ENCODE results near the gene RHD. TPM values are rescaled to one million over a fixed set of nuclear protein-coding genes. Genes with fewer than 3 reads are reported as not detected.
"Not testable (repeated sequence)": the region's sequence is repeated elsewhere in the genome, so short reads cannot be mapped to it uniquely, and the experiment has no call there.

The RHD gene
- polyA plus RNA-seq, 1 of the 3 experiments (the other 2 are of a cell fraction) = not detected

DNA sequence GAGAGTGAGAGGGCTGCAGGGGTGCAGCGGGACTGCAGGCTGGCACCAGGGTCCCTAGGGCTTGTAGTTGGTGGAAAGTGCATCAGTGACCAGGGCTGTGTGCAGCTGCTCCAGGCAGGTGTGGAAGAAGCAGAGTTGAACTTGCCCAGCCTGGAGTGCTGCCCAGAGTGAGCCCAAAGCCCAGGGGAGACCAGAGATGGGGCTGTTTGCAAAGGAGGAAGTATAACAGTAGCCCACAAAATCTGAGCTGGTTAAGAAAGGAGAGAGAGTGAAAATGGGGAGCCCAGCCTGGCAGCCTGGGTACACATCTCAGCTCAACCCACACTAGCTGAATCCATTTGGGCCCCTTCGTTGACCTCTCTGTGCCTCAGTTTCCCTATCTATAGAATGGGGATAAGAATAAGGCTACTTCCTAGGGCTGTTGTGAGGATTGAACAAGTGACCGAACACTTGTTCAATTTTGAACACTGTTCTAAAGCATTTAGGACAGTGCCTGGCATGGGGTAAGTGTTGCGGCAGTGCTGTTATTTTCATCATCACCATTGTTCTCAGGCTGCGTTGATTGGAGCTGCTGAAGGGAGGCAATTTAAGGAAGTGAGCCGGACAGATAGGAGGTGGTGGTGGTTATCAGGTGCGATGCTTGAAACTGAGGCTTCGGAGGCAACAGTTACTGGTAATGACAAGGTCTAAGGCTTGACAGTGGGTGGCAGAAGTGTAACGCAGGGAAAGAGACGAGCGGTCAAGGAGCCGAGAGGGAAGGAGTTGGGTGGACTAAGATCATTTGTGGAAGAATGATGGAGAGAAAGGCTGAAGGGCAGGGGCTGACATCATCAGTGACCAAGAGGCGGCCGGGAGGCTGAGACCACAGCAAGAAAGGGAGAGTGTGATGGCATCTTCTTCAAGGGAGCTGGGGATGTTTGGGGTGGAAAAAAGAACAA, 22.8 kb downstream of the RHD start:
- H4K20me1 ChIP-seq (ENCODE audit: insufficient read depth); H3K4me2 ChIP-seq; H3K9ac ChIP-seq; H3K9me2 ChIP-seq; H3K4me1 ChIP-seq (ENCODE audit: control insufficient read depth in 1 of 2, insufficient read depth in 2 of 2, low read depth in 1 of 2, low read length in 1 of 2); H3K27me3 ChIP-seq (ENCODE audit: insufficient read depth); DNase-seq; H3K36me3 ChIP-seq (replicated peaks in 1 of 2; ENCODE audit: control insufficient read depth in 1 of 2, insufficient read depth in 2 of 2, low read length in 1 of 2); H3F3A ChIP-seq (replicated peaks; ENCODE audit: insufficient read depth); H3K4me3 ChIP-seq (ENCODE audit: low read depth in 2 of 2, low read length in 1 of 2); H3K79me2 ChIP-seq (ENCODE audit: insufficient read depth); H2AFZ ChIP-seq (ENCODE audit: low read depth); POLR2A ChIA-PET; CTCF ChIA-PET; H3K27ac ChIP-seq (ENCODE audit: low read depth in 2 of 2, low read length in 1 of 2); H3K9me3 ChIP-seq: not testable (repeated sequence)
- 84% methylated on average over 3 of the region's 14 CpGs for WGBS (ENCODE audit: low lambda C conversion rate)

DNA sequence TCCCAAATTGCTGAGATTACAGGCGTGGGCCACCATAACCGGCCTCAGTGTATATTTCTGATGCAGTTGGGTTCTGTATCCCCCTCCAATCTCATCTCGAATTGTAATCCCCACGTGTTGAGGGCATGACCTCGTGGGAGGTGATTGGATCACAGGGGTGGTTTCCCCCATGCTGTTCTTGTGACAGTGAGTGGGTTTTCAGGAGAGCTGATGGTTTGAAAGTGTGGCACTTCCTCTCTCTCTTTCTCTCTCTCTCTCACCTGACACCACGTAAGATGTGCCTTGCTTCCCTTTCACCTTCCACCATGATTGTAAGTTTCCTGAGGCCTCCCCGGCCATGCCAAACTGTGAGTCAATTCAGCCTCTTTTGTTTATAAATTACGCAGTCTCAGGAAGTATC, 24.2 kb downstream of the RHD start:
- CTCF ChIA-PET; H3K79me2 ChIP-seq (ENCODE audit: insufficient read depth); POLR2A ChIA-PET; H3K4me1 ChIP-seq (ENCODE audit: control insufficient read depth in 1 of 2, insufficient read depth in 2 of 2, low read depth in 1 of 2, low read length in 1 of 2); DNase-seq; H3K9ac ChIP-seq; H3K9me2 ChIP-seq; H3K4me3 ChIP-seq (ENCODE audit: low read depth in 2 of 2, low read length in 1 of 2); H3F3A ChIP-seq (replicated peaks; ENCODE audit: insufficient read depth); H2AFZ ChIP-seq (ENCODE audit: low read depth); H3K27ac ChIP-seq (ENCODE audit: low read depth in 2 of 2, low read length in 1 of 2); H3K9me3 ChIP-seq; H3K36me3 ChIP-seq (replicated peaks in 1 of 2; ENCODE audit: control insufficient read depth in 1 of 2, insufficient read depth in 2 of 2, low read length in 1 of 2); H4K20me1 ChIP-seq (ENCODE audit: insufficient read depth); H3K4me2 ChIP-seq; H3K27me3 ChIP-seq (ENCODE audit: insufficient read depth): not testable (repeated sequence)
- WGBS (ENCODE audit: low lambda C conversion rate) = 100% methylated on average over 1 of the region's 8 CpGs

DNA sequence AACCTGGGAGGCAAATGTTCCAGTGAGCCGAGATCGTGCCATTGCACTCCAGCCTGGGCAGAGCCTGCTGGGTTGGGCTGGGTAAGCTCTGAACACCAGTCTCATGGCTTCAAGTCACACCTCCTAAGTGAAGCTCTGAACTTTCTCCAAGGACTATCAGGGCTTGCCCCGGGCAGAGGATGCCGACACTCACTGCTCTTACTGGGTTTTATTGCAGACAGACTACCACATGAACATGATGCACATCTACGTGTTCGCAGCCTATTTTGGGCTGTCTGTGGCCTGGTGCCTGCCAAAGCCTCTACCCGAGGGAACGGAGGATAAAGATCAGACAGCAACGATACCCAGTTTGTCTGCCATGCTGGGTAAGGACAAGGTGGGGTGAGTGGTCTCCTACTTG, 28.4 kb downstream of the RHD start:
- H3K79me2 ChIP-seq (ENCODE audit: insufficient read depth); POLR2A ChIA-PET; H3K9me2 ChIP-seq; H3K9ac ChIP-seq; H3K36me3 ChIP-seq (replicated peaks in 1 of 2; ENCODE audit: control insufficient read depth in 1 of 2, insufficient read depth in 2 of 2, low read length in 1 of 2); H4K20me1 ChIP-seq (ENCODE audit: insufficient read depth); H3K4me2 ChIP-seq; H3K9me3 ChIP-seq; H3K27ac ChIP-seq (ENCODE audit: low read depth in 2 of 2, low read length in 1 of 2); H3K4me3 ChIP-seq (ENCODE audit: low read depth in 2 of 2, low read length in 1 of 2); H3K4me1 ChIP-seq (ENCODE audit: control insufficient read depth in 1 of 2, insufficient read depth in 2 of 2, low read depth in 1 of 2, low read length in 1 of 2); H3K27me3 ChIP-seq (ENCODE audit: insufficient read depth); H3F3A ChIP-seq (replicated peaks; ENCODE audit: insufficient read depth); H2AFZ ChIP-seq (ENCODE audit: low read depth); CTCF ChIA-PET; DNase-seq: not testable (repeated sequence)
- no CpG with 5 or more reads among the region's 9 CpGs for WGBS (ENCODE audit: low lambda C conversion rate)

DNA sequence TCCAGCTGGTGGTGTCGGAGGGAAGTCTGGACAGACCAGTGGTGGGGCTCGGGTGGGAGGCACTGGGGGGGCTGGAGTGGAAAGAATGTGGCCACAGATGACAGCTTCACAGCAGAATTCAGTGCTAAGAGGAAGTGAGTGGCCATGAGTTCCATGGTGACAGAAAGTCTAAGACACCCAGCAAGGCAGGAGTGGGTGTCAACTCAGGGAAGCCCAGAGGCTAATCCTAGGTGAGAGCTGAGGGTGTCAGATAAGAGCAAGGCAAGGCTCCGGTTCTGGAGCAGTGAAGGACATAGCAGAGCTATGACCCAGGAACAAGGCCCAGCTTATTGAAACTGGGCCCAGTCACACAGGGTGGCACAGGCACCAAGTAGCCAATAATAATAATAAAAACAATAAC, 30.0 kb downstream of the RHD start:
- H3K36me3 ChIP-seq (replicated peaks in 1 of 2; ENCODE audit: control insufficient read depth in 1 of 2, insufficient read depth in 2 of 2, low read length in 1 of 2); POLR2A ChIA-PET; H3K4me3 ChIP-seq (ENCODE audit: low read depth in 2 of 2, low read length in 1 of 2); H3F3A ChIP-seq (replicated peaks; ENCODE audit: insufficient read depth); CTCF ChIA-PET; H3K27ac ChIP-seq (ENCODE audit: low read depth in 2 of 2, low read length in 1 of 2); H3K79me2 ChIP-seq (ENCODE audit: insufficient read depth); H3K4me2 ChIP-seq; H3K4me1 ChIP-seq (ENCODE audit: control insufficient read depth in 1 of 2, insufficient read depth in 2 of 2, low read depth in 1 of 2, low read length in 1 of 2); H4K20me1 ChIP-seq (ENCODE audit: insufficient read depth); H3K27me3 ChIP-seq (ENCODE audit: insufficient read depth); H3K9ac ChIP-seq; H3K9me3 ChIP-seq; DNase-seq; H3K9me2 ChIP-seq; H2AFZ ChIP-seq (ENCODE audit: low read depth): not testable (repeated sequence)
- WGBS (ENCODE audit: low lambda C conversion rate) = 95% methylated on average over 2 of the region's 3 CpGs

DNA sequence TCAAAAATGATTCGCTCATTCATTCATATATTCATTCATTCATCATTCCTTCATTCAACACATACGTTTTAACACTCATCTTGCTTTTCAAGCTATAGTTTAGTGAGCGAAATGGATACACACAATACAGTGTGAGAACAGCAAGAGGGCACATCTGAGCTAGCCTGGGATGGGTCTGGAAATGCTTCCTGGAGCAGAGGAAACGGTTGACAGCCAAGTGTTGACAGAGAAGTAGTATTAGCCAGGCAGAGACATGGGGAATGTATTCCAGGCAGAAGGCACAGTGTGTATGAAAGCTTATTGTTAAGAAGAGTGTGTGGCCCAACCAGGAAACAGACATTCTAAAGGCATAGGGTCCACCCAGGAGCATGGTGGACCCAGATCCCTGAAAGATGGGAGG, 32.6 kb downstream of the RHD start:
- POLR2A ChIA-PET; H3K79me2 ChIP-seq (ENCODE audit: insufficient read depth); H4K20me1 ChIP-seq (ENCODE audit: insufficient read depth); H2AFZ ChIP-seq (ENCODE audit: low read depth); H3K4me2 ChIP-seq; H3K4me3 ChIP-seq (ENCODE audit: low read depth in 2 of 2, low read length in 1 of 2); H3K9me2 ChIP-seq; H3F3A ChIP-seq (replicated peaks; ENCODE audit: insufficient read depth); H3K9me3 ChIP-seq; H3K27ac ChIP-seq (ENCODE audit: low read depth in 2 of 2, low read length in 1 of 2); CTCF ChIA-PET; H3K9ac ChIP-seq; H3K36me3 ChIP-seq (replicated peaks in 1 of 2; ENCODE audit: control insufficient read depth in 1 of 2, insufficient read depth in 2 of 2, low read length in 1 of 2); H3K4me1 ChIP-seq (ENCODE audit: control insufficient read depth in 1 of 2, insufficient read depth in 2 of 2, low read depth in 1 of 2, low read length in 1 of 2); DNase-seq; H3K27me3 ChIP-seq (ENCODE audit: insufficient read depth): not testable (repeated sequence)
- WGBS (ENCODE audit: low lambda C conversion rate) = 92% methylated on average over 3 of the region's 4 CpGs

DNA sequence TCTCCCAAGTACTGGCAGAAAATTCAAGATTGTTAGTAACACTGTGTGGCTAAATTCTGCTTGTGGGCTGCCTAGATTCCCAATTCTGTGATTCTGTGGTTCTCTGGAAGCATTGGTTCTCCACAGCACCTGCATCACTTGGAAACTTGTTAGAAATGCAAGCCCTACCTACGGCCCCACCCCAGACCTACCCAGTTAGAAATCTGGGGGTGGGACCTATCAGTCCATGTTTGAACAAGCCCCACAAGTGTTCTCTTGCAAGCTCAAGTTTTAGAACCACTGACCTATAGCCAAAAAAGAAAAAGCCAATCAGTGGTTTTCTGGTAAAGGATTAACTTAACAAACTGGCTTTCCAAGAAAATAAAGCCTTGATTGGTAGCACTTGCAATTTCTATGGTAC, 35.9 kb downstream of the RHD start:
- H3K27ac ChIP-seq (ENCODE audit: low read depth in 2 of 2, low read length in 1 of 2); H3K79me2 ChIP-seq (ENCODE audit: insufficient read depth); H3F3A ChIP-seq (replicated peaks; ENCODE audit: insufficient read depth); H3K36me3 ChIP-seq (replicated peaks in 1 of 2; ENCODE audit: control insufficient read depth in 1 of 2, insufficient read depth in 2 of 2, low read length in 1 of 2); DNase-seq; H3K9me3 ChIP-seq; H3K4me2 ChIP-seq; POLR2A ChIA-PET; H3K9ac ChIP-seq; CTCF ChIA-PET; H3K4me1 ChIP-seq (ENCODE audit: control insufficient read depth in 1 of 2, insufficient read depth in 2 of 2, low read depth in 1 of 2, low read length in 1 of 2); H3K4me3 ChIP-seq (ENCODE audit: low read depth in 2 of 2, low read length in 1 of 2); H2AFZ ChIP-seq (ENCODE audit: low read depth); H3K27me3 ChIP-seq (ENCODE audit: insufficient read depth); H4K20me1 ChIP-seq (ENCODE audit: insufficient read depth); H3K9me2 ChIP-seq: not testable (repeated sequence)
- WGBS (ENCODE audit: low lambda C conversion rate) = no CpG with 5 or more reads among the region's 1 CpG

All from SK-N-SH (cell line).